GM19025 (cell line): ENCODE measurements around the gene ZNF576.
"Not testable (repeated sequence)": the region's sequence is repeated elsewhere in the genome, so short reads cannot be mapped to it uniquely, and the experiment has no call there.

Experiments
- ATAC-seq: cut with Tn5 transposase; IDR thresholded peaks from one replicate; pipeline ENCODE4 v1.9.1; 2021; ENCODE audit warnings: mild to moderate bottlenecking, low read depth, moderate library complexity; ENCODE audit not compliant: unreplicated experiment

ZNF576 gene

GRCh38 chr19:43598445-43599240, 2.2 kb downstream of the ZNF576 start:
- ATAC-seq = no peak

GRCh38 chr19:43599635-43600295, 3.4 kb downstream of the ZNF576 start:
- ATAC-seq = no peak

GRCh38 chr19:43600326-43600725, 3.9 kb downstream of the ZNF576 start:
- ATAC-seq = not testable (repeated sequence)

GRCh38 chr19:43605875-43606568, 9.6 kb downstream of the ZNF576 start:
- ATAC-seq = no peak

- no peak for ATAC-seq
Observed at GRCh38 chr19:43606569-43607229, 10.3 kb downstream of the ZNF576 start.

GRCh38 chr19:43607238-43608205, 11.1 kb downstream of the ZNF576 start:
- ATAC-seq = no peak

- no peak for ATAC-seq
Observed at GRCh38 chr19:43609872-43610271, 13.5 kb downstream of the ZNF576 start.

GRCh38 chr19:43610493-43610892, 14.1 kb downstream of the ZNF576 start:
- ATAC-seq = no peak

- no peak for ATAC-seq
Observed at GRCh38 chr19:43611788-43612187, 15.4 kb downstream of the ZNF576 start, which contains the start of gene SRRM5. Gene SRRM5, plus strand, starts transcription at chr19:43612088. Its CDS starts 34 bp downstream, at chr19:43612122.

- ATAC-seq = no peak
Observed at GRCh38 chr19:43612374-43612773, 16.0 kb downstream of the ZNF576 start.

- no peak for ATAC-seq
Observed at GRCh38 chr19:43616306-43616705, 19.9 kb downstream of the ZNF576 start.

- ATAC-seq = no peak
Observed at GRCh38 chr19:43616954-43617353, 20.6 kb downstream of the ZNF576 start.

- no peak for ATAC-seq
Observed at GRCh38 chr19:43618921-43619261, 22.5 kb downstream of the ZNF576 start.

- peak; percentile 87 for ATAC-seq
Observed at GRCh38 chr19:43619262-43620060, 23.1 kb downstream of the ZNF576 start, which contains the start of gene ZNF428. Gene ZNF428, minus strand, starts transcription at chr19:43619629. Its CDS starts 5,325 bp downstream, at chr19:43614304.

GRCh38 chr19:43620061-43621001, 23.9 kb downstream of the ZNF576 start:
- ATAC-seq = no peak

- no peak for ATAC-seq
Observed at GRCh38 chr19:43622070-43622469, 25.7 kb downstream of the ZNF576 start.

- ATAC-seq = no peak
Observed at GRCh38 chr19:43622956-43623355, 26.6 kb downstream of the ZNF576 start.
